HCT116 (cell line): ENCODE measurements around the gene TBC1D8. TPM values are rescaled to one million over a fixed set of nuclear protein-coding genes. Genes with fewer than 3 reads are reported as not detected.

ENCODE experiments used
- ATAC-seq: fragments of 200-7000 bp; cut with Tn5 transposase; 2 replicates; pipeline ENCODE4 v1.9.1; 2020; ENCODE audit warnings: mild to moderate bottlenecking, moderate library complexity
- BruUV-seq: library from RNA; stranded (reverse); fragments of 400-500 nt; replicated peaks from 2 replicates; lab custom pipeline; 2021; lab: Mats Ljungman, UMichigan
- CTCF ChIA-PET: fragments of 300-600 bp; sonication (Branson Sonifier 250); formaldehyde crosslinking; loops from one replicate; lab custom pipeline; 2021; ENCODE audit warnings: antibody characterized with exemption; lab: Charles Lee
- POLR2A ChIA-PET: fragments of 300-600, 350-600 bp; sonication (Branson Sonifier 250); formaldehyde crosslinking; loops from one replicate; lab custom pipeline; 2021; ENCODE audit warnings: antibody characterized with exemption; lab: Charles Lee
- RAD21 ChIA-PET, 2 experiments: fragments of 300-600 bp; sonication (Branson Sonifier 250); formaldehyde crosslinking; loops; one replicate each; lab custom pipeline; 2023; ENCODE audit warnings: low total read pairs in 2 of 2; ENCODE audit not compliant: uncharacterized antibody in 2 of 2, unreplicated experiment in 2 of 2, low non-redundant PET in 1 of 2; lab: Charles Lee
- DNase-seq: peaks from one replicate; pipeline ENCODE4 v3.0.0-alpha.2; 2010; ENCODE audit warnings: low read depth, low spot score
- H2AFZ ChIP-seq: fragments of 200-600 bp; shearing (Covaris generic), sonication (generic); 2 replicates; pipeline ENCODE4 v1.6.1; 2017; ENCODE audit warnings: low read depth, mixed run types, mixed read lengths, antibody characterized with exemption, low read length; ENCODE audit not compliant: poor library complexity, severe bottlenecking
- H3K27ac ChIP-seq: 2 replicates; pipeline ENCODE4 v1.5.1; 2012; ENCODE audit warnings: low read depth, low read length
- H3K27me3 ChIP-seq: fragments of 200-600 bp; sonication (generic); 2 replicates; pipeline ENCODE4 v1.6.1; 2016; ENCODE audit warnings: mixed run types, low read length, mixed read lengths; ENCODE audit not compliant: insufficient read depth
- H3K36me3 ChIP-seq, 2 experiments: fragments of 200-500 bp in 1 of 2; fragments of 200-600 bp in 1 of 2; sonication (Bioruptor generic) in 1 of 2; sonication (generic) in 1 of 2; 2 replicates each; pipeline versions ENCODE4 v1.5.1 to v1.6.1; 2014 to 2016; ENCODE audit warnings: low read length in 2 of 2, inconsistent platforms in 1 of 2, mixed read lengths in 1 of 2, mixed run types in 1 of 2; ENCODE audit not compliant: insufficient read depth in 2 of 2, control insufficient read depth in 1 of 2
- H3K4me1 ChIP-seq, 2 experiments: fragments of 200-600 bp in 1 of 2; sonication (generic) in 1 of 2; 2 replicates each; pipeline versions ENCODE4 v1.5.1 to v1.6.1; 2012 to 2017; ENCODE audit warnings: low read length in 2 of 2, inconsistent platforms in 1 of 2, mild to moderate bottlenecking in 1 of 2, mixed read lengths in 1 of 2, mixed run types in 1 of 2, moderate library complexity in 1 of 2; ENCODE audit not compliant: insufficient read depth in 2 of 2, control insufficient read depth in 1 of 2
- H3K4me2 ChIP-seq: fragments of 200-600 bp; sonication (generic); 2 replicates; pipeline ENCODE4 v1.6.1; 2017; ENCODE audit warnings: mixed run types, low read length, mixed read lengths
- H3K4me3 ChIP-seq, 2 experiments: fragments of 200-600 bp in 1 of 2; sonication (generic) in 1 of 2; replicated peaks in 1 of 2; 2 replicates each; pipeline ENCODE4 v1.5.1; 2011 to 2016; ENCODE audit warnings: low read length in 2 of 2, control low read depth in 1 of 2, low read depth in 1 of 2, mild to moderate bottlenecking in 1 of 2, mixed read lengths in 1 of 2, mixed run types in 1 of 2
- H3K79me2 ChIP-seq: fragments of 200-600 bp; sonication (generic); 2 replicates; pipeline ENCODE4 v1.6.1; 2017; ENCODE audit warnings: mild to moderate bottlenecking, mixed run types, low read length, moderate library complexity, mixed read lengths; ENCODE audit not compliant: insufficient read depth
- H3K9ac ChIP-seq: fragments of 200-600 bp; sonication (generic); 2 replicates; pipeline ENCODE4 v1.6.1; 2016; ENCODE audit warnings: low read length, mixed read lengths
- H3K9me2 ChIP-seq: fragments of 200-600 bp; sonication (generic), shearing (Covaris generic); 2 replicates; pipeline ENCODE4 v1.6.1; 2017; ENCODE audit warnings: mixed run types, mild to moderate bottlenecking, moderate library complexity; ENCODE audit not compliant: insufficient read depth
- H3K9me3 ChIP-seq, 2 experiments: fragments of 200-500 bp in 1 of 2; fragments of 200-600 bp in 1 of 2; sonication (Bioruptor generic) in 1 of 2; sonication (generic) in 1 of 2; 2 replicates each; pipeline ENCODE4 v1.6.1; 2014 to 2017; ENCODE audit warnings: low read length in 2 of 2, mixed read lengths in 2 of 2, inconsistent platforms in 1 of 2, low read depth in 1 of 2, mild to moderate bottlenecking in 1 of 2, mixed run types in 1 of 2, moderate library complexity in 1 of 2; ENCODE audit not compliant: control insufficient read depth in 1 of 2, insufficient read depth in 1 of 2
- H4K20me1 ChIP-seq: fragments of 200-600 bp; sonication (generic), shearing (Covaris generic); 2 replicates; pipeline ENCODE4 v1.6.1; 2017; ENCODE audit warnings: mixed run types, mild to moderate bottlenecking, moderate library complexity; ENCODE audit not compliant: insufficient read depth
- CBX3 ChIP-seq: IDR thresholded peaks from 2 replicates; pipeline ENCODE4 v1.6.1; 2012; ENCODE audit warnings: low read depth
- EGR1 ChIP-seq: IDR thresholded peaks from 2 replicates; pipeline ENCODE4 v1.6.1; 2012; ENCODE audit warnings: low read depth
- EZH2 ChIP-seq: fragments of 200-600 bp; sonication (generic); IDR thresholded peaks from 2 replicates; pipeline ENCODE4 v1.6.1; 2017; ENCODE audit warnings: antibody characterized with exemption, mixed run types
- EZH2phosphoT487 ChIP-seq: fragments of 200-600 bp; IDR thresholded peaks from 2 replicates; pipeline ENCODE4 v1.6.1; 2018; ENCODE audit warnings: antibody characterized with exemption, borderline replicate concordance
- FOSL1 ChIP-seq: IDR thresholded peaks from 2 replicates; pipeline ENCODE4 v1.6.1; 2012; ENCODE audit warnings: low read depth
- POLR2A ChIP-seq: IDR thresholded peaks from 2 replicates; pipeline ENCODE4 v1.7.0; 2011; ENCODE audit warnings: borderline replicate concordance; ENCODE audit not compliant: insufficient read depth, insufficient read length; ENCODE audit errors: extremely low read depth
- POLR2AphosphoS5 ChIP-seq: IDR thresholded peaks from 2 replicates; pipeline ENCODE4 v1.6.1; 2011; ENCODE audit warnings: mild to moderate bottlenecking, low read depth, low read length, moderate library complexity
- RAD21 ChIP-seq: IDR thresholded peaks from 2 replicates; pipeline ENCODE4 v1.6.1; 2012; ENCODE audit warnings: low read depth, mild to moderate bottlenecking
- SIN3A ChIP-seq: IDR thresholded peaks from 2 replicates; pipeline ENCODE4 v1.6.1; 2012; ENCODE audit warnings: low read depth
- TCF7L2 ChIP-seq: IDR thresholded peaks from 2 replicates; pipeline ENCODE4 v1.7.0; 2011; ENCODE audit warnings: borderline replicate concordance, inconsistent platforms; ENCODE audit not compliant: insufficient read depth, insufficient read length; ENCODE audit errors: extremely low read depth
- YY1 ChIP-seq: IDR thresholded peaks from 2 replicates; pipeline ENCODE4 v1.6.1; 2011; ENCODE audit warnings: low read length, low read depth, moderate library complexity, mild to moderate bottlenecking; ENCODE audit not compliant: insufficient replicate concordance; ENCODE audit errors: extremely low read depth
- intact Hi-C: fragments of 100-400 bp; cut with micrococcal nuclease; formaldehyde crosslinking; loops from 2 replicates; pipeline ENCODE4 v1.10.0; 2022
- total RNA-seq: library from RNA; stranded (reverse); gene quantifications from one replicate; pipeline ENCODE4 v1.2.1, GENCODE V29; 2021; ENCODE audit not compliant: unreplicated experiment
- TF ChIP-seq, protein P1 (sequence below): IDR thresholded peaks from 2 replicates; pipeline ENCODE4 v1.6.1; 2011; ENCODE audit warnings: mild to moderate bottlenecking, low read length, moderate library complexity; ENCODE audit not compliant: insufficient replicate concordance; ENCODE audit errors: extremely low read depth
- TF ChIP-seq, protein P2 (sequence below): IDR thresholded peaks from 2 replicates; pipeline ENCODE4 v1.6.1; 2012; ENCODE audit warnings: low read depth
- TF ChIP-seq, protein P3 (sequence below), 3 experiments: fragments of 200-600 bp in 1 of 3; sonication (generic) in 1 of 3; IDR thresholded peaks in 2 of 3; conservative IDR thresholded peaks in 1 of 3; 2 replicates each; pipeline ENCODE4 v1.5.1; 2012 to 2017; ENCODE audit warnings: low read depth in 2 of 3, low read length in 2 of 3, antibody characterized with exemption in 1 of 3, borderline replicate concordance in 1 of 3, control low read depth in 1 of 3, mild to moderate bottlenecking in 1 of 3, mixed read lengths in 1 of 3, mixed run types in 1 of 3, moderate library complexity in 1 of 3; ENCODE audit not compliant: insufficient read depth in 1 of 3
- TF ChIP-seq, protein P4 (sequence below): IDR thresholded peaks from 2 replicates; pipeline ENCODE4 v1.6.1; 2012

Gene TBC1D8
- total RNA-seq, 1 experiment from 2014 or later: 44.0 TPM

DNA sequence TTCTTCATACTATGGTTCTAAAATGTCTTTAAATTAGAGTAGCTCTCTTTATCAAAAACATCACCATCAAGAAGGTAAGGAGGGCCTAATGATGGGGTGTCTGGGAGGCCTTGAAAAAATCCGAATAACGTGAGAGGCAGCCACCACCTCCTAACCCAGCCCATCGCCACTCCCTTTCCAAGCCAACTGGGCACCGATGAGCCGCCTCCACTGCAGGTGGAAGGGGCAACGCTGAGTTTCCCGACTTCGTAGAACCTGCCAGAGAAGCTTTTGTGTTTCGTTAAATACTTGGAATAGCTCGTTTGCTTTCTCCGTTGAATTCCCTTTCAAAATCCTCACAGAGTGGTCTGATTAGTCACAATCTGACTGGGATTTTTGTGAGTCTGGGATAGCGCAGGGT, 171.1 kb downstream of the TBC1D8 start:
- Histone ChIP-seq H3K27ac (no peak overlapping the region), H3K79me2 (no peaks in the 10 kb centered on the region), H3K9ac (no peak overlapping the region), H2AFZ (no peak overlapping the region), H3K4me1 (peaks cover 7 to 9% of the 10 kb centered on the region in 2 experiments), H3K4me3 (no peak overlapping the region), H3K36me3 (no peaks in the 10 kb centered on the region), H3K27me3 (no peaks in the 10 kb centered on the region), H4K20me1 (no peaks in the 10 kb centered on the region), H3K9me2 (no peaks in the 10 kb centered on the region), H3K4me2 (no peak overlapping the region), H3K9me3 (no peaks in the 10 kb centered on the region)
- RAD21 ChIA-PET: no interaction called here
- BruUV-seq: no TSS peak
- CTCF ChIA-PET: interaction anchor here (1.2 to 1.6 kb wide), 3 partner anchors 249 to 373 kb away, joined by 3 to 6 read pairs (median 3); no protein-coding TSS in a partner anchor
- ATAC-seq (no peak), DNase-seq (no peak)
- POLR2A ChIA-PET: no interaction called here
- intact Hi-C loops: loop anchor here (10.0 kb wide), 1 partner anchor 555 kb away; no protein-coding TSS in a partner anchor
- TF ChIP-seq, protein P1, sequence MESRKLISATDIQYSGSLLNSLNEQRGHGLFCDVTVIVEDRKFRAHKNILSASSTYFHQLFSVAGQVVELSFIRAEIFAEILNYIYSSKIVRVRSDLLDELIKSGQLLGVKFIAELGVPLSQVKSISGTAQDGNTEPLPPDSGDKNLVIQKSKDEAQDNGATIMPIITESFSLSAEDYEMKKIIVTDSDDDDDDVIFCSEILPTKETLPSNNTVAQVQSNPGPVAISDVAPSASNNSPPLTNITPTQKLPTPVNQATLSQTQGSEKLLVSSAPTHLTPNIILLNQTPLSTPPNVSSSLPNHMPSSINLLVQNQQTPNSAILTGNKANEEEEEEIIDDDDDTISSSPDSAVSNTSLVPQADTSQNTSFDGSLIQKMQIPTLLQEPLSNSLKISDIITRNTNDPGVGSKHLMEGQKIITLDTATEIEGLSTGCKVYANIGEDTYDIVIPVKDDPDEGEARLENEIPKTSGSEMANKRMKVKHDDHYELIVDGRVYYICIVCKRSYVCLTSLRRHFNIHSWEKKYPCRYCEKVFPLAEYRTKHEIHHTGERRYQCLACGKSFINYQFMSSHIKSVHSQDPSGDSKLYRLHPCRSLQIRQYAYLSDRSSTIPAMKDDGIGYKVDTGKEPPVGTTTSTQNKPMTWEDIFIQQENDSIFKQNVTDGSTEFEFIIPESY: no peak
- TF ChIP-seq, protein P2, sequence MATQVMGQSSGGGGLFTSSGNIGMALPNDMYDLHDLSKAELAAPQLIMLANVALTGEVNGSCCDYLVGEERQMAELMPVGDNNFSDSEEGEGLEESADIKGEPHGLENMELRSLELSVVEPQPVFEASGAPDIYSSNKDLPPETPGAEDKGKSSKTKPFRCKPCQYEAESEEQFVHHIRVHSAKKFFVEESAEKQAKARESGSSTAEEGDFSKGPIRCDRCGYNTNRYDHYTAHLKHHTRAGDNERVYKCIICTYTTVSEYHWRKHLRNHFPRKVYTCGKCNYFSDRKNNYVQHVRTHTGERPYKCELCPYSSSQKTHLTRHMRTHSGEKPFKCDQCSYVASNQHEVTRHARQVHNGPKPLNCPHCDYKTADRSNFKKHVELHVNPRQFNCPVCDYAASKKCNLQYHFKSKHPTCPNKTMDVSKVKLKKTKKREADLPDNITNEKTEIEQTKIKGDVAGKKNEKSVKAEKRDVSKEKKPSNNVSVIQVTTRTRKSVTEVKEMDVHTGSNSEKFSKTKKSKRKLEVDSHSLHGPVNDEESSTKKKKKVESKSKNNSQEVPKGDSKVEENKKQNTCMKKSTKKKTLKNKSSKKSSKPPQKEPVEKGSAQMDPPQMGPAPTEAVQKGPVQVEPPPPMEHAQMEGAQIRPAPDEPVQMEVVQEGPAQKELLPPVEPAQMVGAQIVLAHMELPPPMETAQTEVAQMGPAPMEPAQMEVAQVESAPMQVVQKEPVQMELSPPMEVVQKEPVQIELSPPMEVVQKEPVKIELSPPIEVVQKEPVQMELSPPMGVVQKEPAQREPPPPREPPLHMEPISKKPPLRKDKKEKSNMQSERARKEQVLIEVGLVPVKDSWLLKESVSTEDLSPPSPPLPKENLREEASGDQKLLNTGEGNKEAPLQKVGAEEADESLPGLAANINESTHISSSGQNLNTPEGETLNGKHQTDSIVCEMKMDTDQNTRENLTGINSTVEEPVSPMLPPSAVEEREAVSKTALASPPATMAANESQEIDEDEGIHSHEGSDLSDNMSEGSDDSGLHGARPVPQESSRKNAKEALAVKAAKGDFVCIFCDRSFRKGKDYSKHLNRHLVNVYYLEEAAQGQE: no peak
- no peak for TF ChIP-seq CBX3
- TF ChIP-seq TCF7L2: no peak
- TF ChIP-seq YY1: no peak
- TF ChIP-seq FOSL1: no peak
- no peak for TF ChIP-seq POLR2AphosphoS5
- TF ChIP-seq EZH2phosphoT487: no peak
- TF ChIP-seq EGR1: no peak
- TF ChIP-seq POLR2A: no peak
- TF ChIP-seq SIN3A: no peak
- no peak for TF ChIP-seq RAD21
- TF ChIP-seq, protein P3, sequence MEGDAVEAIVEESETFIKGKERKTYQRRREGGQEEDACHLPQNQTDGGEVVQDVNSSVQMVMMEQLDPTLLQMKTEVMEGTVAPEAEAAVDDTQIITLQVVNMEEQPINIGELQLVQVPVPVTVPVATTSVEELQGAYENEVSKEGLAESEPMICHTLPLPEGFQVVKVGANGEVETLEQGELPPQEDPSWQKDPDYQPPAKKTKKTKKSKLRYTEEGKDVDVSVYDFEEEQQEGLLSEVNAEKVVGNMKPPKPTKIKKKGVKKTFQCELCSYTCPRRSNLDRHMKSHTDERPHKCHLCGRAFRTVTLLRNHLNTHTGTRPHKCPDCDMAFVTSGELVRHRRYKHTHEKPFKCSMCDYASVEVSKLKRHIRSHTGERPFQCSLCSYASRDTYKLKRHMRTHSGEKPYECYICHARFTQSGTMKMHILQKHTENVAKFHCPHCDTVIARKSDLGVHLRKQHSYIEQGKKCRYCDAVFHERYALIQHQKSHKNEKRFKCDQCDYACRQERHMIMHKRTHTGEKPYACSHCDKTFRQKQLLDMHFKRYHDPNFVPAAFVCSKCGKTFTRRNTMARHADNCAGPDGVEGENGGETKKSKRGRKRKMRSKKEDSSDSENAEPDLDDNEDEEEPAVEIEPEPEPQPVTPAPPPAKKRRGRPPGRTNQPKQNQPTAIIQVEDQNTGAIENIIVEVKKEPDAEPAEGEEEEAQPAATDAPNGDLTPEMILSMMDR (IDR thresholded peaks at IDR 0.05 in 2 of 3, conservative IDR thresholded peaks at IDR 0.05 in 1 of 3; ENCODE audit: borderline replicate concordance in 1 of 3, insufficient read depth in 1 of 3, low read depth in 2 of 3, low read length in 2 of 3): no peak
- TF ChIP-seq, protein P4, sequence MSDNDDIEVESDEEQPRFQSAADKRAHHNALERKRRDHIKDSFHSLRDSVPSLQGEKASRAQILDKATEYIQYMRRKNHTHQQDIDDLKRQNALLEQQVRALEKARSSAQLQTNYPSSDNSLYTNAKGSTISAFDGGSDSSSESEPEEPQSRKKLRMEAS: no peak
- TF ChIP-seq EZH2: no peak
